HepG2 (cell line): ENCODE measurements around the gene RRM2. TPM values are rescaled to one million over a fixed set of nuclear protein-coding genes. Genes with fewer than 3 reads are reported as not detected.

Experiments used
- ASH2L ChIP-seq: fragments of 300-600, 200-600 bp; sonication (generic); IDR thresholded peaks from 2 replicates; pipeline ENCODE4 v1.7.0; 2017; ENCODE audit warnings: low read depth, mild to moderate bottlenecking, moderate library complexity, mixed read lengths, low read length; ENCODE audit not compliant: insufficient read length
- ATF7-NPFF ChIP-seq: sonication (generic); formaldehyde crosslinking; IDR thresholded peaks from 2 replicates; pipeline ENCODE4 v1.8.1; 2023; ENCODE audit warnings: mild to moderate bottlenecking, low read depth, missing genetic modification reagents, moderate library complexity
- DMAP1 ChIP-seq: IDR thresholded peaks from 2 replicates; pipeline ENCODE4 v1.6.1; 2016
- GTF3A ChIP-seq: sonication (generic); formaldehyde crosslinking; conservative IDR thresholded peaks from 2 replicates; pipeline ENCODE4 v1.4.0; 2020; ENCODE audit warnings: mild to moderate bottlenecking, missing genetic modification reagents
- NFYC ChIP-seq: IDR thresholded peaks from 2 replicates; pipeline ENCODE4 v1.6.1; 2016; ENCODE audit warnings: missing genetic modification reagents, missing compliant biosample characterization
- SRSF4 ChIP-seq: fragments of 200-400 bp; formaldehyde crosslinking; IDR thresholded peaks from one replicate; pipeline ENCODE4 v1.6.1; 2018; ENCODE audit warnings: mild to moderate bottlenecking, low read depth, low read length, moderate library complexity; ENCODE audit not compliant: poor library complexity, severe bottlenecking
- ZNF124 ChIP-seq: sonication (generic); formaldehyde crosslinking; IDR thresholded peaks from 2 replicates; pipeline ENCODE4 v1.4.0; 2020; ENCODE audit warnings: missing genetic modification reagents
- ZNF160 ChIP-seq: sonication (generic); formaldehyde crosslinking; IDR thresholded peaks from 2 replicates; pipeline ENCODE4 v1.8.0; 2022; ENCODE audit warnings: mild to moderate bottlenecking, inconsistent platforms, missing genetic modification reagents
- ZNF432 ChIP-seq: sonication (generic); formaldehyde crosslinking; IDR thresholded peaks from 2 replicates; pipeline ENCODE4 v1.5.0; 2020; ENCODE audit warnings: missing genetic modification reagents, mild to moderate bottlenecking, borderline replicate concordance
- ZNF839 ChIP-seq: sonication (generic); formaldehyde crosslinking; IDR thresholded peaks from 2 replicates; pipeline ENCODE4 v1.4.0; 2020; ENCODE audit warnings: missing genetic modification reagents, mild to moderate bottlenecking, borderline replicate concordance
- ZNF841 ChIP-seq: sonication (generic); formaldehyde crosslinking; IDR thresholded peaks from 2 replicates; pipeline ENCODE4 v1.8.1; 2023; ENCODE audit warnings: missing genetic modification reagents, borderline replicate concordance
- polyA plus RNA-seq, 8 experiments: library from polyadenylated mRNA; depleted of rRNA in 3 of 8; stranded (reverse) in 7 of 8; unstranded in 1 of 8; fragments of >200 nt; fragmentation: Illumina TruSeq in 4 of 8; extraction: Trizol in 4 of 8; gene quantifications; 2 replicates each; pipeline versions ENCODE4 v1.2.1 to v1.2.3, GENCODE V29; 2011 to 2016; ENCODE audit warnings: low read depth in 4 of 8, missing spikeins in 1 of 8, mixed read lengths in 1 of 8; ENCODE audit not compliant: insufficient read depth in 1 of 8
- total RNA-seq, 5 experiments: library from RNA; depleted of rRNA; stranded (reverse); fragments of >200 nt; fragmentation: Illumina TruSeq; extraction: Trizol; gene quantifications; 2 replicates each; pipeline ENCODE4 v1.2.3, GENCODE V29; 2016; ENCODE audit warnings: low read depth in 1 of 5
- TF ChIP-seq, protein P1 (sequence below): sonication (generic); formaldehyde crosslinking; IDR thresholded peaks from 2 replicates; pipeline ENCODE4 v1.9.0; 2021; ENCODE audit warnings: missing genetic modification reagents, borderline replicate concordance
- TF ChIP-seq, protein P2 (sequence below): IDR thresholded peaks from 2 replicates; pipeline ENCODE4 v1.6.1; 2018; ENCODE audit warnings: missing genetic modification reagents
- TF ChIP-seq, protein P3 (sequence below): sonication (generic); formaldehyde crosslinking; IDR thresholded peaks from 2 replicates; pipeline ENCODE4 v1.4.0; 2020; ENCODE audit warnings: missing genetic modification reagents
- TF ChIP-seq, protein P4 (sequence below): sonication (generic); formaldehyde crosslinking; IDR thresholded peaks from 2 replicates; pipeline ENCODE4 v1.4.0; 2020; ENCODE audit warnings: low read depth, mild to moderate bottlenecking, missing genetic modification reagents
- TF ChIP-seq, protein P5 (sequence below): sonication (generic); formaldehyde crosslinking; IDR thresholded peaks from 2 replicates; pipeline ENCODE4 v1.5.0; 2020; ENCODE audit warnings: mild to moderate bottlenecking, missing genetic modification reagents

The RRM2 gene
- total and polyA plus RNA-seq, 2 of the 13 experiments (the other 11 are each of a cell fraction or from before 2014, with no cell fraction given) = 31.3 to 150 TPM

DNA sequence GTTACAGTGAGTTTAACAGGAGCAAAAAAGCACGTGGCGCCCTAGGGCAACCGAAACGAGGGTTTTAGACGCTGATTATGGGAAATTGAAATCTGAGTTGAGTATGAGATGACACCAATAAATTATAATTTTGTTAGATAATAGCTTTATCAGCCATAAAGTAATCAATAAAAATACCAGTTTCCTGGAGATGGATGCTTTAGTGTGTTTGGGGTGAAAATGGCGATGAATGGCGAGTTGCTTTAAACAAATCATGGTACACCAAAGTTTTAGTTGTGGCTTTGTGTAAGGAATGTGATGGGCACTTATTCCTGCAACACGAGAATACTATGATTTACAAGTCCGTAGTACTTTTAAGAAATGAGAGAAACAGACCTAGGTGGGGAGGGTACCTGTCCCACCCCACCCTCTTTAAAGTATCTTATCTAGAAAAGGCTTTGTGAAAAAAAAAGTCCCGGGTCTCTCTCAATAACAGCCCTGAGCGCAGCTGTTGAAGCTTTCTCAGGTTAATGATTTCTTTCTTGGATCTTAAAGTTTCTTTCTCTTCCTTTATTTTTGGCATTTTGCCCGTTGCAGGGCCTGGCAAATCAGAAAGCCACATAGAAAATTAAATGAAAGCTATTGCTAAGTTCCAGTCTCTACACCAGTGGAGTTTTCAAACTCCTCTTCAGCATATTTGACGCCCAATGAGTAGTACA is 1.5 kb upstream of the RRM2 start (continued):
- peak; percentile 70; the same call in 1 of the 2 replicates for TF ChIP-seq GTF3A
- no peak for TF ChIP-seq ATF7-NPFF
- TF ChIP-seq, protein P1, sequence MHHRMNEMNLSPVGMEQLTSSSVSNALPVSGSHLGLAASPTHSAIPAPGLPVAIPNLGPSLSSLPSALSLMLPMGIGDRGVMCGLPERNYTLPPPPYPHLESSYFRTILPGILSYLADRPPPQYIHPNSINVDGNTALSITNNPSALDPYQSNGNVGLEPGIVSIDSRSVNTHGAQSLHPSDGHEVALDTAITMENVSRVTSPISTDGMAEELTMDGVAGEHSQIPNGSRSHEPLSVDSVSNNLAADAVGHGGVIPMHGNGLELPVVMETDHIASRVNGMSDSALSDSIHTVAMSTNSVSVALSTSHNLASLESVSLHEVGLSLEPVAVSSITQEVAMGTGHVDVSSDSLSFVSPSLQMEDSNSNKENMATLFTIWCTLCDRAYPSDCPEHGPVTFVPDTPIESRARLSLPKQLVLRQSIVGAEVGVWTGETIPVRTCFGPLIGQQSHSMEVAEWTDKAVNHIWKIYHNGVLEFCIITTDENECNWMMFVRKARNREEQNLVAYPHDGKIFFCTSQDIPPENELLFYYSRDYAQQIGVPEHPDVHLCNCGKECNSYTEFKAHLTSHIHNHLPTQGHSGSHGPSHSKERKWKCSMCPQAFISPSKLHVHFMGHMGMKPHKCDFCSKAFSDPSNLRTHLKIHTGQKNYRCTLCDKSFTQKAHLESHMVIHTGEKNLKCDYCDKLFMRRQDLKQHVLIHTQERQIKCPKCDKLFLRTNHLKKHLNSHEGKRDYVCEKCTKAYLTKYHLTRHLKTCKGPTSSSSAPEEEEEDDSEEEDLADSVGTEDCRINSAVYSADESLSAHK (CRISPR knock-in tag) = no peak
- no peak for TF ChIP-seq ZNF839 (CRISPR knock-in tag)
- peak; percentile 60; the same call in 1 of the 2 replicates for TF ChIP-seq DMAP1 (CRISPR knock-in tag)
- TF ChIP-seq, protein P2, sequence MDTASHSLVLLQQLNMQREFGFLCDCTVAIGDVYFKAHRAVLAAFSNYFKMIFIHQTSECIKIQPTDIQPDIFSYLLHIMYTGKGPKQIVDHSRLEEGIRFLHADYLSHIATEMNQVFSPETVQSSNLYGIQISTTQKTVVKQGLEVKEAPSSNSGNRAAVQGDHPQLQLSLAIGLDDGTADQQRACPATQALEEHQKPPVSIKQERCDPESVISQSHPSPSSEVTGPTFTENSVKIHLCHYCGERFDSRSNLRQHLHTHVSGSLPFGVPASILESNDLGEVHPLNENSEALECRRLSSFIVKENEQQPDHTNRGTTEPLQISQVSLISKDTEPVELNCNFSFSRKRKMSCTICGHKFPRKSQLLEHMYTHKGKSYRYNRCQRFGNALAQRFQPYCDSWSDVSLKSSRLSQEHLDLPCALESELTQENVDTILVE (CRISPR knock-in tag) = 0 out of 2 replicates have a peak, but pooled peaks have one; percentile 5
- 0 out of 2 replicates have a peak, but pooled peaks have one; percentile 20 for TF ChIP-seq ZNF124
- no peak for TF ChIP-seq ZNF432 (CRISPR knock-in tag)
- TF ChIP-seq, protein P3, sequence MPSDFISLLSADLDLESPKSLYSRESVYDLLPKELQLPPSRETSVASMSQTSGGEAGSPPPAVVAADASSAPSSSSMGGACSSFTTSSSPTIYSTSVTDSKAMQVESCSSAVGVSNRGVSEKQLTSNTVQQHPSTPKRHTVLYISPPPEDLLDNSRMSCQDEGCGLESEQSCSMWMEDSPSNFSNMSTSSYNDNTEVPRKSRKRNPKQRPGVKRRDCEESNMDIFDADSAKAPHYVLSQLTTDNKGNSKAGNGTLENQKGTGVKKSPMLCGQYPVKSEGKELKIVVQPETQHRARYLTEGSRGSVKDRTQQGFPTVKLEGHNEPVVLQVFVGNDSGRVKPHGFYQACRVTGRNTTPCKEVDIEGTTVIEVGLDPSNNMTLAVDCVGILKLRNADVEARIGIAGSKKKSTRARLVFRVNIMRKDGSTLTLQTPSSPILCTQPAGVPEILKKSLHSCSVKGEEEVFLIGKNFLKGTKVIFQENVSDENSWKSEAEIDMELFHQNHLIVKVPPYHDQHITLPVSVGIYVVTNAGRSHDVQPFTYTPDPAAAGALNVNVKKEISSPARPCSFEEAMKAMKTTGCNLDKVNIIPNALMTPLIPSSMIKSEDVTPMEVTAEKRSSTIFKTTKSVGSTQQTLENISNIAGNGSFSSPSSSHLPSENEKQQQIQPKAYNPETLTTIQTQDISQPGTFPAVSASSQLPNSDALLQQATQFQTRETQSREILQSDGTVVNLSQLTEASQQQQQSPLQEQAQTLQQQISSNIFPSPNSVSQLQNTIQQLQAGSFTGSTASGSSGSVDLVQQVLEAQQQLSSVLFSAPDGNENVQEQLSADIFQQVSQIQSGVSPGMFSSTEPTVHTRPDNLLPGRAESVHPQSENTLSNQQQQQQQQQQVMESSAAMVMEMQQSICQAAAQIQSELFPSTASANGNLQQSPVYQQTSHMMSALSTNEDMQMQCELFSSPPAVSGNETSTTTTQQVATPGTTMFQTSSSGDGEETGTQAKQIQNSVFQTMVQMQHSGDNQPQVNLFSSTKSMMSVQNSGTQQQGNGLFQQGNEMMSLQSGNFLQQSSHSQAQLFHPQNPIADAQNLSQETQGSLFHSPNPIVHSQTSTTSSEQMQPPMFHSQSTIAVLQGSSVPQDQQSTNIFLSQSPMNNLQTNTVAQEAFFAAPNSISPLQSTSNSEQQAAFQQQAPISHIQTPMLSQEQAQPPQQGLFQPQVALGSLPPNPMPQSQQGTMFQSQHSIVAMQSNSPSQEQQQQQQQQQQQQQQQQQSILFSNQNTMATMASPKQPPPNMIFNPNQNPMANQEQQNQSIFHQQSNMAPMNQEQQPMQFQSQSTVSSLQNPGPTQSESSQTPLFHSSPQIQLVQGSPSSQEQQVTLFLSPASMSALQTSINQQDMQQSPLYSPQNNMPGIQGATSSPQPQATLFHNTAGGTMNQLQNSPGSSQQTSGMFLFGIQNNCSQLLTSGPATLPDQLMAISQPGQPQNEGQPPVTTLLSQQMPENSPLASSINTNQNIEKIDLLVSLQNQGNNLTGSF (CRISPR knock-in tag) = no peak
- TF ChIP-seq SRSF4 = peak; percentile 12
- TF ChIP-seq, protein P4, sequence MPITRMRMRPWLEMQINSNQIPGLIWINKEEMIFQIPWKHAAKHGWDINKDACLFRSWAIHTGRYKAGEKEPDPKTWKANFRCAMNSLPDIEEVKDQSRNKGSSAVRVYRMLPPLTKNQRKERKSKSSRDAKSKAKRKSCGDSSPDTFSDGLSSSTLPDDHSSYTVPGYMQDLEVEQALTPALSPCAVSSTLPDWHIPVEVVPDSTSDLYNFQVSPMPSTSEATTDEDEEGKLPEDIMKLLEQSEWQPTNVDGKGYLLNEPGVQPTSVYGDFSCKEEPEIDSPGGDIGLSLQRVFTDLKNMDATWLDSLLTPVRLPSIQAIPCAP (CRISPR knock-in tag) = 0 out of 2 replicates have a peak, but pooled peaks have one; percentile 17
- TF ChIP-seq ZNF160 (CRISPR knock-in tag) = no peak
- TF ChIP-seq NFYC (CRISPR knock-in tag) = peak; percentile 24; the same call in 1 of the 2 replicates
- TF ChIP-seq, protein P5, sequence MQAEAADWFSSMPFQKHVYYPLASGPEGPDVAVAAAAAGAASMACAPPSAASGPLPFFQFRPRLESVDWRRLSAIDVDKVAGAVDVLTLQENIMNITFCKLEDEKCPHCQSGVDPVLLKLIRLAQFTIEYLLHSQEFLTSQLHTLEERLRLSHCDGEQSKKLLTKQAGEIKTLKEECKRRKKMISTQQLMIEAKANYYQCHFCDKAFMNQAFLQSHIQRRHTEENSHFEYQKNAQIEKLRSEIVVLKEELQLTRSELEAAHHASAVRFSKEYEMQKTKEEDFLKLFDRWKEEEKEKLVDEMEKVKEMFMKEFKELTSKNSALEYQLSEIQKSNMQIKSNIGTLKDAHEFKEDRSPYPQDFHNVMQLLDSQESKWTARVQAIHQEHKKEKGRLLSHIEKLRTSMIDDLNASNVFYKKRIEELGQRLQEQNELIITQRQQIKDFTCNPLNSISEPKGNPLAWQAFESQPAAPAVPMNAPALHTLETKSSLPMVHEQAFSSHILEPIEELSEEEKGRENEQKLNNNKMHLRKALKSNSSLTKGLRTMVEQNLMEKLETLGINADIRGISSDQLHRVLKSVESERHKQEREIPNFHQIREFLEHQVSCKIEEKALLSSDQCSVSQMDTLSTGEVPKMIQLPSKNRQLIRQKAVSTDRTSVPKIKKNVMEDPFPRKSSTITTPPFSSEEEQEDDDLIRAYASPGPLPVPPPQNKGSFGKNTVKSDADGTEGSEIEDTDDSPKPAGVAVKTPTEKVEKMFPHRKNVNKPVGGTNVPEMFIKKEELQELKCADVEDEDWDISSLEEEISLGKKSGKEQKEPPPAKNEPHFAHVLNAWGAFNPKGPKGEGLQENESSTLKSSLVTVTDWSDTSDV (CRISPR knock-in tag) = no peak
- TF ChIP-seq ZNF841 (CRISPR knock-in tag) = no peak
- TF ChIP-seq ASH2L = peak; percentile 4
